GM18507 (cell line): ENCODE measurements around the gene TOP2B.
A peak's percentile ranks its signal among the peaks of the same experiment; 100 is the strongest.

Experiments used
- DNase-seq: peaks from one replicate; pipeline ENCODE4 v3.0.0; 2011; ENCODE audit warnings: low read depth; ENCODE audit not compliant: insufficient read length; ENCODE audit errors: extremely low spot score
- FAIRE-seq: peaks from 2 replicates; lab custom pipeline; 2011; peaks lifted over from hg19 to GRCh38; lab: Jason Lieb, UNC

The TOP2B gene

GRCh38 chr3:25677121-25677520, 12.4 kb upstream of the TOP2B start:
- DNase-seq (no peak), FAIRE-seq (no peak)

- DNase-seq (no peak), FAIRE-seq (no peak)
Measured at GRCh38 chr3:25674670-25675069, 10.0 kb upstream of the TOP2B start.

GRCh38 chr3:25673738-25674298, 9.1 kb upstream of the TOP2B start:
- DNase-seq (no peak), FAIRE-seq (no peak)

GRCh38 chr3:25665315-25666280, 891 bp upstream of the TOP2B start:
- no peak for FAIRE-seq
- peak; percentile 47 for DNase-seq

GRCh38 chr3:25663869-25664811, 567 bp downstream of the TOP2B start:
- FAIRE-seq (peak; percentile 75), DNase-seq (no peak)

GRCh38 chr3:25663347-25663868, 1.3 kb downstream of the TOP2B start:
- peak; percentile 18 for FAIRE-seq
- no peak for DNase-seq

GRCh38 chr3:25662736-25663320, 1.9 kb downstream of the TOP2B start:
- no peak for DNase-seq
- FAIRE-seq: peak; percentile 68

GRCh38 chr3:25661694-25662437, 2.8 kb downstream of the TOP2B start:
- FAIRE-seq: peak; percentile 38

GRCh38 chr3:25658836-25659235, 5.9 kb downstream of the TOP2B start:
- FAIRE-seq: no peak
- no peak for DNase-seq

More at GRCh38 chr3:25661694-25662437, 2.8 kb downstream of the TOP2B start:
- DNase-seq: no peak

- FAIRE-seq: no peak
- no peak for DNase-seq
Measured at GRCh38 chr3:25657293-25657692, 7.4 kb downstream of the TOP2B start.

- no peak for FAIRE-seq
Measured at GRCh38 chr3:25655659-25656058, 9.0 kb downstream of the TOP2B start.

GRCh38 chr3:25654576-25654975, 10.1 kb downstream of the TOP2B start:
- FAIRE-seq (no peak), DNase-seq (no peak)

More at GRCh38 chr3:25655659-25656058, 9.0 kb downstream of the TOP2B start:
- DNase-seq: no peak

GRCh38 chr3:25653322-25653721, 11.4 kb downstream of the TOP2B start:
- no peak for FAIRE-seq

GRCh38 chr3:25652921-25653320, 11.8 kb downstream of the TOP2B start:
- FAIRE-seq: no peak

More at GRCh38 chr3:25653322-25653721, 11.4 kb downstream of the TOP2B start:
- no peak for DNase-seq

GRCh38 chr3:25648925-25649830, 15.5 kb downstream of the TOP2B start:
- FAIRE-seq (no peak), DNase-seq (no peak)

More at GRCh38 chr3:25652921-25653320, 11.8 kb downstream of the TOP2B start:
- DNase-seq: no peak

- FAIRE-seq (peak; percentile 97), DNase-seq (no peak)
Measured at GRCh38 chr3:25648107-25648535, 16.6 kb downstream of the TOP2B start.

- DNase-seq (no peak), FAIRE-seq (no peak)
Measured at GRCh38 chr3:25635038-25635437, 29.7 kb downstream of the TOP2B start.
